Ascending aorta (tissue), 2 donors: ENCODE measurements around the gene EPB41L2. TPM values are rescaled to one million over a fixed set of nuclear protein-coding genes. Genes with fewer than 3 reads are reported as not detected.

Experiments
- DNase-seq, 2 donors: peaks; one replicate each; pipeline ENCODE4 v3.0.0-alpha.2; 2019; ENCODE audit warnings: low spot score in 2 of 2
- H3K27ac ChIP-seq, 2 donors: fragments of 200-600 bp; sonication (generic); one replicate each; pipeline ENCODE4 v1.5.1; 2016 to 2017; ENCODE audit warnings: mild to moderate bottlenecking in 1 of 2
- H3K27me3 ChIP-seq: fragments of 200-600 bp; sonication (generic); one replicate; pipeline ENCODE4 v1.5.1; 2017
- H3K36me3 ChIP-seq, 2 donors: fragments of 200-600 bp; sonication (generic); one replicate each; pipeline ENCODE4 v1.5.1; 2016
- H3K4me1 ChIP-seq, 2 donors: fragments of 200-600 bp; sonication (generic); one replicate each; pipeline ENCODE4 v1.5.1; 2016 to 2017; ENCODE audit warnings: mild to moderate bottlenecking in 1 of 2
- H3K4me3 ChIP-seq, 2 donors: fragments of 200-600 bp; sonication (generic); one replicate each; pipeline ENCODE4 v1.5.1; 2016 to 2017; ENCODE audit warnings: mild to moderate bottlenecking in 1 of 2
- H3K9me3 ChIP-seq, 2 donors: fragments of 200-600 bp; sonication (generic); one replicate each; pipeline ENCODE4 v1.5.1; 2016
- CTCF ChIP-seq, 3 experiments: fragments of 200-600 bp in 2 of 3; fragments of 450-650 bp in 1 of 3; sonication (generic) in 2 of 3; IDR thresholded peaks; one replicate each; pipeline ENCODE4 v1.5.1; 2016 to 2019; ENCODE audit warnings: antibody characterized with exemption in 3 of 3, mild to moderate bottlenecking in 1 of 3, moderate library complexity in 1 of 3
- intact Hi-C: fragments of 100-400 bp; cut with DNase I; formaldehyde crosslinking; loops from one replicate; pipeline ENCODE4 v1.15.1; 2023
- total RNA-seq: library from RNA; depleted of rRNA; stranded (reverse); fragments of >200 nt; gene quantifications from one replicate; pipeline ENCODE4 v1.1.0, GENCODE V29; 2016

Gene EPB41L2
- total RNA-seq, 1 donor from 2014 or later = 163 TPM

- intact Hi-C loops = loop anchor here (2.0 to 5.0 kb wide), 4 partner anchors 59 to 174 kb away; no protein-coding TSS in a partner anchor
- H3K27ac ChIP-seq = peak overlapping the region; percentile 77 to 83
Measured at GRCh38 chr6:131061751-131062119, 1.3 kb downstream of the EPB41L2 start.

GRCh38 chr6:131061041-131061750 is 1.8 kb downstream of the EPB41L2 start:
- Histone ChIP-seq H3K4me1 (peaks cover 3 to 7% of the 10 kb centered on the region in 2 donors), H3K4me3 (peak overlapping the region; percentile 96 to 97), H3K36me3 (no peaks in the 10 kb centered on the region), H3K9me3 (no peaks in the 10 kb centered on the region), H3K27me3 (no peaks in the 10 kb centered on the region), H3K27ac (peak overlapping the region in 1 of 2 donors; percentile 83)
- DNase-seq = no peak
- intact Hi-C loops = loop anchor here (5.0 kb wide), 3 partner anchors 59 to 174 kb away; no protein-coding TSS in a partner anchor
- TF ChIP-seq CTCF (IDR thresholded peaks at IDR 0.05) = no peak

More at GRCh38 chr6:131061751-131062119, 1.3 kb downstream of the EPB41L2 start:
- H3K36me3 ChIP-seq = no peaks in the 10 kb centered on the region
- peak overlapping the region; percentile 96 to 97 for H3K4me3 ChIP-seq
- peaks cover 3 to 7% of the 10 kb centered on the region in 2 donors for H3K4me1 ChIP-seq
- H3K27me3 ChIP-seq = no peaks in the 10 kb centered on the region
- no peak for TF ChIP-seq CTCF (IDR thresholded peaks at IDR 0.05)
- no peak for DNase-seq
- H3K9me3 ChIP-seq = no peaks in the 10 kb centered on the region

- Histone ChIP-seq H3K4me1 (peaks cover 3 to 7% of the 10 kb centered on the region in 2 donors), H3K27ac (no peak overlapping the region), H3K27me3 (no peaks in the 10 kb centered on the region), H3K9me3 (peaks cover 5 to 6% of the 10 kb centered on the region in 2 donors), H3K4me3 (no peak overlapping the region), H3K36me3 (no peaks in the 10 kb centered on the region)
- DNase-seq = no peak
- intact Hi-C loops = loop anchor here (5.0 kb wide), 3 partner anchors 58 to 173 kb away; no protein-coding TSS in a partner anchor
- no peak for TF ChIP-seq CTCF (IDR thresholded peaks at IDR 0.05)
Measured at GRCh38 chr6:131060311-131060710, 2.7 kb downstream of the EPB41L2 start.

GRCh38 chr6:131059486-131059885 is 3.6 kb downstream of the EPB41L2 start:
- H3K36me3 ChIP-seq = no peaks in the 10 kb centered on the region
- no peak for TF ChIP-seq CTCF (IDR thresholded peaks at IDR 0.05)
- intact Hi-C loops = no loop called here
- peaks cover 13 to 15% of the 10 kb centered on the region in 2 donors for H3K9me3 ChIP-seq
- no peak overlapping the region for H3K4me3 ChIP-seq
- no peak for DNase-seq
- no peaks in the 10 kb centered on the region for H3K27me3 ChIP-seq
- H3K4me1 ChIP-seq = peaks cover 3 to 7% of the 10 kb centered on the region in 2 donors
- H3K27ac ChIP-seq = no peak overlapping the region

GRCh38 chr6:131058236-131058635 is 4.8 kb downstream of the EPB41L2 start:
- intact Hi-C loops = no loop called here
- no peaks in the 10 kb centered on the region for H3K27me3 ChIP-seq
- peaks cover 24 to 26% of the 10 kb centered on the region in 2 donors for H3K9me3 ChIP-seq
- no peaks in the 10 kb centered on the region for H3K36me3 ChIP-seq
- no peak for DNase-seq
- no peak overlapping the region for H3K27ac ChIP-seq
- H3K4me3 ChIP-seq = no peak overlapping the region
- H3K4me1 ChIP-seq = peaks cover 2 to 3% of the 10 kb centered on the region in 2 donors
- TF ChIP-seq CTCF (IDR thresholded peaks at IDR 0.05) = no peak
